A673 (cell line): ENCODE measurements around the gene NRDC.

ENCODE experiments used
- CTCF ChIP-seq: fragments of 300-800, 200-600 bp; sonication (generic); conservative IDR thresholded peaks from 2 replicates; pipeline ENCODE4 v1.5.1; 2017; ENCODE audit warnings: low read depth, mild to moderate bottlenecking, antibody characterized with exemption, low read length, moderate library complexity, mixed read lengths
- EZH2 ChIP-seq: fragments of 200-600 bp; sonication (generic); IDR thresholded peaks from 2 replicates; pipeline ENCODE4 v1.6.1; 2017; ENCODE audit warnings: borderline replicate concordance, low read depth, mild to moderate bottlenecking, mixed read lengths, antibody characterized with exemption, low read length; ENCODE audit not compliant: poor library complexity, severe bottlenecking

GRCh38 chr1:51902456-51902855 lies 23.9 kb upstream of the NRDC start:
- no peak for TF ChIP-seq CTCF
- TF ChIP-seq EZH2: no peak
